Measurements from ENCODE around the gene SSR4. TPM values are rescaled to one million over a fixed set of nuclear protein-coding genes. Genes with fewer than 3 reads are reported as not detected.

The SSR4 gene
- total RNA-seq, 1 donor from 2014 or later = 152 TPM

DNA sequence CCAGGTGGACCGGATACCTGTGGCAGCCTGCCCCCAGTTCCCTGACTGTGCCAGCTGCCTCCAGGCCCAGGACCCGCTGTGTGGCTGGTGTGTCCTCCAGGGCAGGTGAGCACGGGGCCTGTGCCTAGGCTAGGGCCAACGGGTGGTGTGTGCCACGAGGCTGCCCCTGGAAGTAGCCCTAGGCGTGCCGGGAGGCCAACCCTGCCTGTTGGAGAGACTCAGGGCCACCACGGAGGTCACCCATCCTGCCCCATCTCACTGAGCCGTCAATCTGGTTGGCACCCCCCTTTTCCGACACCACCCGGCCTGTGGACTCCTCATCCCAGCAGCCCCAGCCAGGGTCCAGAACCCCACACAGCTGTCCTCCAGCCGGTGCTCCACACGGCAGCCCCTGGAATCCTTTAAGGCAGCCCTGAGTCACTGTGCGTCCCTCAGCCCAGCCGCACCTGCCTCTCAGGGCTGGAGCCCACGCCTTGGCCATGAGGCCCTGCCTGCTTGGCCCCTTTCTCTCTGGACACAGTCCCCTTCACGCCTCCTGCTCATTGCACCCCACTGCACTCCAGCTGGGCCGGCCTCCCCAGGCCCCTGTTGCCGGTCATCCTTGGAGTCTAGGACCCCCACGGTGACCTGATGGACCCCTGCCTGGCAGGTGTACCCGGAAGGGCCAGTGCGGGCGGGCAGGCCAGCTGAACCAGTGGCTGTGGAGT is 25.2 kb upstream of the SSR4 start:
- DNase-seq (ENCODE audit: low read depth, low spot score) = no peak

DNA sequence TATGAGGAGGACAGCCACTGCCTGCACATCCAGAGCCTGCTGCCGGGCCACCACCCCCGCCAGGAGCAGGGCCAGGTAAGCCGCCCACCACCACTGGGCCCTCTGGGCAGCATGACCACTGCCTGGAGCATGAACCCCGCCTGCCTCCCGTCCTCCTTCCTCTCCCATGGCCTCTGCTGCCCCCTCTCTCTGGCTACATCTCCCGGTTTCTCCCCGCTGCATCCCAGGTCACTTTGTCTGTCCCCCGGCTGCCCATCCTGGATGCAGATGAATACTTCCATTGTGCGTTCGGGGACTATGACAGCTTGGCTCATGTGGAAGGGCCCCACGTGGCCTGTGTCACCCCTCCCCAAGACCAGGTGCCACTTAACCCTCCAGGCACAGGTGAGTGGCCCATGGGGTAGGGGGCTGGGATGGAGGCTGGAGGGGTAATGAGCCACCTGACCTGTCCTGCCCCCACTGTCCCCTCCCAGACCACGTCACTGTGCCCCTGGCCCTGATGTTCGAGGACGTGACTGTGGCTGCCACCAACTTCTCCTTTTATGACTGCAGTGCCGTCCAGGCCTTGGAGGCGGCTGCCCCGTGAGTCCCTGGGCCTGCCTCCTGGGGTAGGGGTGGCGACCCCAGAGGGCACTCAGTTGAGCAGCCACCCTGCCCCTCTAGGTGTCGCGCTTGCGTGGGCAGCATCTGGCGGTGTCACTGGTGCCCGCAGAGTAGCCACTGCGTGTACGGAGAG is 24.4 kb upstream of the SSR4 start:
- DNase-seq (ENCODE audit: low read depth, low spot score) = no peak

DNA sequence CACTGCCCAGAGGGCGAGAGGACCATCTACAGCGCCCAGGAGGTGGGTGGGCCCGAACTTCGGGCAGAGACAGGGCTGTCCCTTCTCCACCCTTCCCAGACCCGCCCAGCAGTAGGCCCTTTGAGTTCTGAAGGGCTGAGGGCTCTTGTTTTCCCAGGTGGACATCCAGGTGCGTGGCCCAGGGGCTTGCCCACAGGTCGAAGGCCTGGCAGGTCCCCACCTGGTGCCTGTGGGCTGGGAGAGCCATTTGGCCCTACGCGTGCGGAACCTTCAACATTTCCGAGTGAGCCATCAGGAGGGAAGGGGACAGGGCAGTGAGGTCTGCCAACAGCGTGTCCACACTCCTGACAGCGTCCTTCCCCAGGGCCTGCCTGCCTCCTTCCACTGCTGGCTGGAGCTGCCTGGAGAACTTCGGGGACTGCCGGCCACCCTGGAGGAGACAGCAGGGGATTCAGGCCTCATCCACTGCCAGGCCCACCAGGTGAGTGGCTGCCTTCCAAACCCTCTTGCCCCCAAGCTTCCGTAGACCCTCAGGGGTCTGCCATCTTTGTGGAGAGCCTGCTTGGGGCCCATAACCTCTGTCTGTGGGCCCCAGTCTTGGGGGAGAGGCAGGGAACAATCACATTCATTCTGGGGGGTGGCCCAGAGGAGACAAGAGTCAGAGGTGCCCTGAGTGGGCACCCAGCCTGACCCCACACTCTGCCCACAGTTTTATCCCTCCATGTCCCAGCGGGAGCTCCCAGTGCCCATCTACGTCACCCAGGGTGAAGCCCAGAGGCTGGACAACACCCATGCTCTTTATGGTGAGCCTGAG is 23.7 kb upstream of the SSR4 start:
- DNase-seq (ENCODE audit: low read depth, low spot score) = no peak

DNA sequence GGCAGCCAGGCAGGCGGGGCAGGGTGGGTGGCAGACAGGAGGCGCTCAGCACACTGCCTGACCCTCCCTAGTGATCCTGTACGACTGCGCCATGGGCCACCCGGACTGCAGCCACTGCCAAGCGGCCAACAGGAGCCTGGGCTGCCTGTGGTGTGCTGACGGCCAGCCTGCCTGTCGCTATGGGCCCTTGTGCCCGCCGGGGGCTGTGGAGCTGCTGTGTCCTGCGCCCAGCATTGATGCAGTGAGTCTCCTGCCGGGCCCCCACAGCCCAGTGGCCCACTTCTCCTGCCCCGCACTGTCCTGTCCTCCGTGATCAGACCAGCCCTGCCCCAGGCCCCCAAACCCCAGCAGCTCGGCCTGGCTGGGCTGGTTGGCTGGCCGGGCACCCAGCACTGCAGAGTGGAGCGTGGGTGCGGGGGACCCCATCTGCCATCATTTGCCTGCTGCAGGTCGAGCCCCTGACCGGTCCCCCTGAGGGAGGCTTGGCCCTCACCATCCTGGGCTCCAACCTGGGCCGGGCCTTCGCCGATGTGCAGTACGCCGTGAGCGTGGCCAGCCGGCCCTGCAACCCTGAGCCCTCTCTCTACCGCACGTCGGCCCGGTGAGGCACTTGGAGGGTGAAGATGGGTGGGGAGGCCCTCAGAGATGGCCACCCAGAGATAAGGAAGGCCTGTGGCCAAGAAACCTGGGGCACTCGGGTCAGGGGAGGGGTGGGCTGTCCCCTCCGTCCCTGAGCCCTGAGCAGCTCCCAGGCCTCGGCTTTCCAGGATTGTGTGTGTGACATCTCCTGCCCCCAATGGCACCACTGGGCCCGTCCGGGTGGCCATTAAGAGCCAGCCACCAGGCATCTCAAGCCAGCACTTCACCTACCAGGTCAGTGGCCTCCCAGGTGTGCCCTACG is 22.8 kb upstream of the SSR4 start:
- no peak for DNase-seq (ENCODE audit: low read depth, low spot score)

DNA sequence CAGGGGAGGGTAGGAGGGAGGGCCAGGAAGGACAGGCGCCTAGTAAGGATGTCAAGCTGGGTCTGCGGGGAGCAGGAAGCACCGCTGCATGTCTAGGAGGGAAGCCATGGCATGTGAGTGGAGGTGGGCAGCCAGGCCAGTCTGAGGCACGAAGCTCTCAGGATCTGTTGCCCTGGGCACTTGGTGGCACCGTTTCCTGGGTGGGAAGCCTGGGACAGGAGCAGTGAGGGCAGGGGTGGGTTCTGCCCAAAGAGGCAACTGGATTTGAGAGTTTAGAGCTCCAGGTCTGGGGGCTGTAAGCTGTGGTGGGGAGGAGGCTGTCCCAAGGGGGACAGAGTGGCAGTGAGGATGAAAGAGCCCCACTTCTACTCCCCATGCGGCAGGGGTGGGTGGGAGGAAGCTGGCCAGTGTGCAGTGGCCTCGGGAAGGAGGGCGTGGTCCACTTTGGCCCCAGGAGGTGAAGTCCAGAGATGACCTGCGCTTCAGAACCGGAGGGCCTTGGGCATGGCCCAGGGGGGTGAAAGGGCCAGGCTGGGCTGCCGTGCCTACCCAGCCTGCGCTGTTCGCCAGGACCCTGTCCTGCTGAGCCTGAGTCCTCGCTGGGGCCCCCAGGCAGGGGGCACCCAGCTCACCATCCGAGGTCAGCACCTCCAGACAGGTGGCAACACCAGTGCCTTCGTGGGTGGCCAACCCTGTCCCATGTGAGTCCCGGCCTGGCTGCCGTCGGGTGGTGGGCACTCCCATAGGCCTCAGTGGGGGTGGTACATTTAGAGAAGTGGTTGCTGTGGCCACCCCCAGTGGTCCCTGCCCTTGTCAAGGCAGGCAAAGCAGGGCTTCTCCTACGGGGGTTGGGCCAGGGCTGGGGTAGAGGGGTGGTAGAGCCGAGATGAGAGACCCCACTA is 21.9 kb upstream of the SSR4 start:
- DNase-seq (ENCODE audit: low read depth, low spot score) = no peak

DNA sequence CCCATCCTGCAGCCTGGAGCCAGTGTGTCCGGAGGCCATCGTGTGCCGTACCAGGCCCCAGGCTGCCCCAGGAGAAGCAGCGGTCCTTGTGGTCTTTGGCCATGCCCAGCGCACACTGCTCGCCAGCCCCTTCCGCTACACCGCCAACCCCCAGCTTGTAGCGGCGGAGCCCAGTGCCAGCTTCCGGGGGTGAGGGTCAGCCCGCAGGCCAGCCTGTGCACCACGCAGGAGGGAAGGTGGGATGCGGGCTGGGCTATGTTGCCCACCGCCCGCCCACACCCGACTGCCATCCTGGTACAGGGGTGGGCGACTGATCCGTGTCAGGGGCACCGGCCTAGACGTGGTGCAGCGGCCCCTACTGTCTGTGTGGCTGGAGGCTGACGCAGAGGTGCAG is 21.3 kb upstream of the SSR4 start:
- no peak for DNase-seq (ENCODE audit: low read depth, low spot score)

DNA sequence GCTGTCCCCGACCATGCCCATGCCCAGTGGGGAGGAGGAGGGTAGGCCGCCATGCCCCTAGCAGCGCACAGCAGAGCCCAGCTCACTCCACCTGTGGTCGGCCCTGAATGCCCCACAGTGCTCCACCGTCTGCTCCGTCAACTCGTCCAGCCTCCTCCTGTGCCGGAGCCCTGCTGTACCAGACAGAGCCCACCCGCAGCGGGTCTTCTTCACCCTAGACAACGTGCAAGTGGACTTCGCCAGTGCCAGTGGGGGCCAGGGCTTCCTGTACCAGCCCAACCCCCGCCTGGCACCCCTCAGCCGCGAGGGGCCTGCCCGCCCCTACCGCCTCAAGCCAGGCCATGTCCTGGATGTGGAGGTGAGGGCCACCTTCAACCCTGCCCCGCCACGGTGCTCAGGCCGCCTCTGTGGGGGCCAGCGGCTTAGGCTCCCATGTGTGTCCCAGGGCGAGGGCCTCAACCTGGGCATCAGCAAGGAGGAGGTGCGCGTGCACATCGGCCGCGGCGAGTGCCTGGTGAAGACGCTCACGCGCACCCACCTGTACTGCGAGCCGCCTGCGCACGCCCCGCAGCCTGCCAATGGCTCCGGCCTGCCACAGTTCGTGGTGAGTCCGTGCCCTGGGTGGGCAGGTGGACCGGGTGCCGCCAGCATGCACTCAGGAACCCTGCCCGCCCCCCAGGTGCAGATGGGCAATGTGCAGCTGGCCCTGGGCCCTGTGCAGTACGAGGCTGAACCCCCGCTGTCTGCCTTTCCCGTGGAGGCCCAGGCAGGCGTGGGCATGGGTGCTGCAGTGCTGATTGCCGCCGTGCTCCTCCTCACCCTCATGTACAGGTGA is 20.5 kb upstream of the SSR4 start:
- no peak for DNase-seq (ENCODE audit: low read depth, low spot score)

DNA sequence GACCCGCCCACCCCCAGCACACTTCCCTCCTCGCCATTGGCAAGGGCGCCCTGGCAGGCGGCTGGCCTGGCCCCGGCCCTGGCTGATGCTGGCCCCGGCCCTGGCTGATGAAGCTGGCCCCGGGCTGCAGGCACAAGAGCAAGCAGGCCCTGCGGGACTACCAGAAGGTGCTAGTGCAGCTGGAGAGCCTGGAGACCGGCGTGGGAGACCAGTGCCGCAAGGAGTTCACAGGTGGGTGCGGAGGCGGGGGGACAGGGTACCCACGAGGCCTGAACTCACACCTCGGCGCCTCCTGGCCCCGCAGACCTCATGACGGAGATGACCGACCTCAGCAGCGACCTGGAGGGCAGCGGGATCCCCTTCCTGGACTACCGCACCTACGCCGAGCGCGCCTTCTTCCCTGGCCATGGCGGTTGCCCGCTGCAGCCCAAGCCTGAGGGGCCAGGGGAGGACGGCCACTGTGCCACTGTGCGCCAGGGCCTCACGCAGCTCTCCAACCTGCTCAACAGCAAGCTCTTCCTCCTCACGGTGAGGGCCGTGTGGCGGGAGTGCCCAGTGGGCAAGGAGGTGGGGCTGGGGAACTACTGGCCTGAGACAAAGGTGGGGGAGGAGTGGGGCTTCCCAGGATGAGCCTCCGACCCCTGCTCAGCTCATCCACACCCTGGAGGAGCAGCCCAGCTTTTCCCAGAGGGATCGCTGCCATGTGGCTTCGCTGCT is 19.7 kb upstream of the SSR4 start:
- DNase-seq (ENCODE audit: low read depth, low spot score) = no peak

DNA sequence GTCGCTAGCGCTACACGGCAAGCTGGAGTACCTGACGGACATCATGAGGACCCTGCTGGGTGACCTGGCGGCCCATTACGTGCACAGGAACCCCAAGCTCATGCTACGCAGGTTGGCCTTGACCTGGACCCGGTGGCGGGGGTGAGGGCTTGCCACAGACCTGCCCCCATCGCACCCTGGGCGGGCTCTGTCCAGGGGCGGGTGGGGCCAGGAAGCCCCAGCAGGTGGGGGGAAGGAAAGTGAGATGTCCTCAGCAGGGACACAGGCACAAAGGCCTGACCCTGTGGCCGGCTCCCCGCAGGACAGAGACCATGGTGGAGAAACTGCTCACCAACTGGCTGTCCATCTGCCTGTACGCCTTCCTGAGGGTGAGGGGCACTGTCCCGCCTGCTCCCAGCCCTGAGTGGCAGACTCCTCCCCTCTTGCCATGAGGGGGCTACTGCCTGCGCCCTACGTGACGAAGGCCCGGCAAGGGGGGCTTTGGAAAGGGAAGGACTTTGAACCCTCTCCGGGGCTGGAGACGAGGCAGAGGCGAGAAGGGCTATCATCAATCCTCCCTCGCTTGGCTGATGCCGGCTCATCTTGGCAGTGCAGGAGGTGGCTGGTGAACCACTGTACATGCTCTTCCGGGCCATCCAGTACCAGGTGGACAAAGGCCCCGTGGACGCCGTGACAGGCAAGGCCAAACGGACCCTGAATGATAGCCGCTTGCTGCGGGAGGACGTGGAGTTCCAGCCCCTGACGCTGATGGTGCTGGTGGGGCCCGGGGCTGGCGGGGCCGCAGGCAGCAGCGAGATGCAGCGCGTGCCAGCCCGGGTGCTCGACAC is 19.0 kb upstream of the SSR4 start:
- DNase-seq (ENCODE audit: low read depth, low spot score) = no peak

DNA sequence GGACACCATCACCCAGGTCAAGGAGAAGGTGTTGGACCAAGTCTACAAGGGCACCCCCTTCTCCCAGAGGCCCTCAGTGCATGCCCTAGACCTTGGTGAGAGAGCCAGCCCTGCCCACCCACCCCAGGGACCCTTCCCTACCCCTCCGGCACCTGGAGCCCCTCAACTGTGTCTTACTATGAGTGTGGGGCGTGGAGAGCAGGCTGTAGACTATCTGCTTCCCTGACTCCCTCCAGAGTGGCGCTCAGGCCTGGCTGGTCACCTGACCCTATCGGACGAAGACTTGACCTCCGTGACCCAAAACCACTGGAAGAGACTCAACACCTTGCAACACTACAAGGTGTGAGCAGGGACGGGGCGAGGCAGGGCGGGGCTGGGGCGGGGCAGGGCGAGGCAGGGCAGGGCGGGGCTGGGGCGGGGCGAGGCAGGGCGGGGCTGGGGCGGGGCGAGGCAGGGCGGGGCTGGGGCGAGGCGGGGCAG is 18.3 kb upstream of the SSR4 start:
- DNase-seq (ENCODE audit: low read depth, low spot score) = no peak

DNA sequence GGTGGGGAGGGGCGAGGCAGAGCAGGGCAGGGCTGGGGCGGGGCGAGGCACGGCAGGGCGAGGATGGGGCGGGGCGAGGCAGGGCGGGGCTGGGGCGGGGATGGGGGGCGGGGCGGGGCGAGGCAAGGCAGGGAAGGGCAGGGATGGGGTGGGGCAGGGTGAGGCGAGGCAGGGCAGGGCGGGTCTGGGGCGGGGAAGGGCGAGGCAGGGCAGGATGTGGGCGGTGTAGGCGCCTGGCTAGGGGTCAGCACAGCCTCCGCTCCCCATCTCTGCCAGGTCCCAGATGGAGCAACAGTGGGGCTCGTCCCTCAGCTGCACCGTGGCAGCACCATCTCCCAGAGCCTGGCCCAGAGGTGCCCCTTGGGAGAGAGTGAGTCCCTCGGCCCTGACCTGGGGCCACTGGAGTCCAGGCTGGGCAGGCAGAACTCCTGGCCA is 17.8 kb upstream of the SSR4 start:
- no peak for DNase-seq (ENCODE audit: low read depth, low spot score)

DNA sequence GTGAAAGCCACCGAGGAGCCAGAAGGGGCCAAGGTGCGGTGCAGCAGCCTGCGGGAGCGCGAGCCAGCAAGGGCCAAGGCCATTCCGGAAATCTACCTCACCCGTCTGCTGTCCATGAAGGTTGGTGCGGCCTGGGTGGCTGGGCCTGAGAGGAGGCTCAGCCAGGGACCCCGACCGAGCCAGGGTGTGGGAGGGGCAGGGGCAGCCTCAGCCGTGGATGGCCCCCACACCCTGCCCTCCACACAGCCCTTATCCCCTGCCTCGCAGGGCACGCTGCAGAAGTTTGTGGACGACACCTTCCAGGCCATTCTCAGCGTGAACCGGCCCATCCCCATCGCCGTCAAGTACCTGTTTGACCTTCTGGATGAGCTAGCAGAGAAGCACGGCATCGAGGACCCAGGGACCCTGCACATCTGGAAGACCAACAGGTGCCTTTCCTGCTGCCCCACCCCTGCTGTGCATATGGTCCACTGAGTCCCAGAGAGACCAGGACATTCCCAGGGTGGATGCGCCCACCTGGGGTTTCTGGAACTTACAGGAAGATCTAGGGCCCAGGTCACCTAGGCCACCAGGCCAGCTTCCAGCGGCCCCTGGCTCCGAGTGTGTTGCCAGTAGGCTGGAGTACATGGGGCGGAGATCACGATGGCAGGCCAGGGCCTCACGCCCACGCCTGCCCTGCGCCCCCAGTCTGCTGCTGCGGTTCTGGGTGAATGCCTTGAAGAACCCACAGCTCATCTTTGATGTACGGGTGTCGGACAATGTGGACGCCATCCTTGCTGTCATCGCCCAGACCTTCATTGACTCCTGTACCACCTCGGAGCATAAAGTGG is 17.0 kb upstream of the SSR4 start:
- DNase-seq (ENCODE audit: low read depth, low spot score) = no peak

DNA sequence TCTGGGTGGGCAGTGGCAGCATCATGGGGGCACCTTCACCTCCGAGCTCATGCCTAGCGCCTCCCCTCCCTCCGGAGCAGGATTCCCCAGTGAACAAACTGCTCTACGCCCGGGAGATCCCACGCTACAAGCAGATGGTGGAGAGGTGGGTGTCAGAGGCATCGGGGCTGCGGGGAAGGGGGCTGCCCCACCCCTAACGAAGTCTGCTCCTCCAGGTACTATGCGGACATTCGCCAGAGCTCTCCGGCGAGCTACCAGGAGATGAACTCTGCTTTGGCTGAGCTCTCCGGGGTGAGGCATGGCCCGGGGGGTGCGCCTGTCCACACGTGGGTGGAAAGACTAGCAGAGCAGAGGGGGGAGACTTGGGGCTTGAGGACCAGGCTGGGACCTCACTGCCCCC is 16.3 kb upstream of the SSR4 start:
- no peak for DNase-seq (ENCODE audit: low read depth, low spot score)

DNA sequence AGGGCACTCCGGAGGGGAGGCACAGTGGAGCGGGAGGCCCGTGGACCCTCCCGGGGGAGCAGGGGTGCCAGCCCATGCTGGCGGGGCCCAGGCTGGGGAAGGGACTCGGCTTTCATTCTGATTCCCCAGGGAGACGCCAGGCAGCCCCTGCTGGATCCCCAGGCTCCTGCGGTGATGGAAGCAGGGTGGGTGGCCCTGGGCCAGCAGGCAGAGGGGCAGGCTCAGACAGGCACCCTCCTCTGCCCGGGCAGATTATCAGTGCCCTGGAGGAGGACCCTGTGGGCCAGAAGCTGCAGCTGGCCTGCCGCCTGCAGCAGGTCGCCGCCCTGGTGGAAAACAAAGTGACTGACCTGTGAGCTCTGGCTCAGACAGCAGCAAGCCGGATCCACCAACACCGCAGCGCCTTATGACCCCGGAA is 15.8 kb upstream of the SSR4 start:
- DNase-seq (ENCODE audit: low read depth, low spot score) = no peak

DNA sequence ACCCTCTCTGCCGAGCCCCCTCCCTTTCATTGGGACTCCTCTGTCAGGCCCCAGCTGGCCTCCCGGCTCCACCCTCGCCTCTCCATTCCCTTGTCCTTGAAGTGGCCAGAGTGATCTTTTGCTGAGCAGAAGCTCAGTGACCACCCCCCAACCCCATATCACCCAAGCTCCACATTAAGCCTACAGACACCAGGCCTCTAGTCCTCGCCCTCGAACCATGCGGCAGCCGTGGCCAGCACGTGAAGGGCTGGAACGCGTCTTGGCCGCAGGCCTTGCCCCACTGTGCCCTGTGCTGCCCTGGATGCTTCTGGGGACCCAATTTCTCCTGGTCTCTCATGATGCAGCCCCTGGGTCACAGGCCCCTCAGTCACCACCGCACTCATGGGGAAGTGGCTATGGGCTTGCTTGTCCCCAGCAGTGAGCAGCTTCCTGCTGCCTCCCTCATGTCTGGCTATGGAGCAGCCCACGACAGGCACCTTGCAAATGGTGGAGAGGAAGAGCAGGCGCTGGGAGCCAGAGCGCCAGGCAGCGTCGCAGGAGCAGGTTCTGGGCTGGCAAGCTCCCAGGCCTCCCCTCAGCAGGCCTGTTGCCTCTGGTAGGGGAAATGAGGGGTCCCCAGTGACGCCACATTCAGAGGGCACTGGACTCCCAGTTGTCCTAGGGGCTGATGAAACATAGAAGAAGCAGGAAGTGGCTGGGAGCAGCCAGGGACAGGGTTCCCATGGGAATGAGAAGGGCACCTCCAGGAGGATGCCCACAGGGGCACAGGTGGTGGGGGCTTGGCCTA is 14.4 kb upstream of the SSR4 start:
- DNase-seq (ENCODE audit: low read depth, low spot score) = no peak
